ENCODE data around the gene TXLNA.
A peak's percentile ranks its signal among the peaks of the same experiment; 100 is the strongest.

- TF ChIP-seq CTCF (IDR thresholded peaks at IDR 0.05) (no peak), POLR2A (IDR thresholded peaks at IDR 0.05; ENCODE audit: low read length) (peak; percentile 57), BHLHE40 (IDR thresholded peaks at IDR 0.05; ENCODE audit: low read depth, low read length) (no peak), NFE2L2 (conservative IDR thresholded peaks at IDR 0.05; ENCODE audit: low read length) (no peak), EHMT2 (IDR thresholded peaks at IDR 0.05; ENCODE audit: low read depth) (no peak), MAX (IDR thresholded peaks at IDR 0.05) (peak; percentile 68), HMGXB4 (CRISPR knock-in tag; IDR thresholded peaks at IDR 0.05; ENCODE audit: borderline replicate concordance) (no peak)
Observed at GRCh38 chr1:32205401-32206370, 26.2 kb downstream of the TXLNA start, which contains the start of gene IQCC.

All from A549 (cell line).